HG02852 (cell line): ENCODE results near the gene A1BG.
A peak's percentile ranks its signal among the peaks of the same experiment; 100 is the strongest.
"Not testable (repeated sequence)": the region's sequence is repeated elsewhere in the genome, so short reads cannot be mapped to it uniquely, and the experiment has no call there.

Experiments used
- ATAC-seq: cut with Tn5 transposase; IDR thresholded peaks from one replicate; pipeline ENCODE4 v1.9.1; 2021; ENCODE audit warnings: mild to moderate bottlenecking, moderate library complexity; ENCODE audit not compliant: unreplicated experiment

The A1BG gene

GRCh38 chr19:58338825-58339558 is 14.3 kb downstream of the A1BG start:
- no peak for ATAC-seq

GRCh38 chr19:58338336-58338735 is 15.0 kb downstream of the A1BG start:
- no peak for ATAC-seq

GRCh38 chr19:58336820-58337219 is 16.5 kb downstream of the A1BG start:
- ATAC-seq = no peak

- ATAC-seq = no peak
These were observed 17.1 kb downstream of the A1BG start for GRCh38 chr19:58336216-58336615.

- ATAC-seq = no peak
These were observed 17.7 kb downstream of the A1BG start for GRCh38 chr19:58335630-58336029.

GRCh38 chr19:58334691-58335249 is 18.5 kb downstream of the A1BG start:
- ATAC-seq = no peak

GRCh38 chr19:58332697-58333096 is 20.6 kb downstream of the A1BG start:
- no peak for ATAC-seq

GRCh38 chr19:58330458-58330857 is 22.8 kb downstream of the A1BG start:
- no peak for ATAC-seq

- no peak for ATAC-seq
These were observed 24.3 kb downstream of the A1BG start for GRCh38 chr19:58328999-58329398.

GRCh38 chr19:58326914-58327726 is 26.2 kb downstream of the A1BG start, which contains the start of gene ZSCAN22:
ZSCAN22 (plus strand) TSS chr19:58326994; CDS start chr19:58334803, 7,809 bp downstream.
- peak; percentile 79 for ATAC-seq

GRCh38 chr19:58326501-58326913 is 26.8 kb downstream of the A1BG start:
- no peak for ATAC-seq

- ATAC-seq = no peak
These were observed 27.8 kb downstream of the A1BG start for GRCh38 chr19:58325311-58326022.

- ATAC-seq = no peak
These were observed 34.1 kb downstream of the A1BG start for GRCh38 chr19:58319241-58319640.

GRCh38 chr19:58318297-58318696 is 35.0 kb downstream of the A1BG start:
- ATAC-seq = no peak

- no peak for ATAC-seq
These were observed 35.7 kb downstream of the A1BG start for GRCh38 chr19:58317476-58318072.

GRCh38 chr19:58315580-58315979 is 37.7 kb downstream of the A1BG start:
- no peak for ATAC-seq

GRCh38 chr19:58311345-58311865 is 41.9 kb downstream of the A1BG start:
- ATAC-seq = no peak

GRCh38 chr19:58310685-58311084 is 42.6 kb downstream of the A1BG start:
- not testable (repeated sequence) for ATAC-seq

GRCh38 chr19:58307736-58308135 is 45.6 kb downstream of the A1BG start:
- no peak for ATAC-seq

- ATAC-seq = no peak
These were observed 47.4 kb downstream of the A1BG start for GRCh38 chr19:58305932-58306323.
